Measurements from ENCODE around the gene MYOZ1. TPM values are rescaled to one million over a fixed set of nuclear protein-coding genes. Genes with fewer than 3 reads are reported as not detected.
"Not testable (repeated sequence)": the region's sequence is repeated elsewhere in the genome, so short reads cannot be mapped to it uniquely, and the experiment has no call there.

Gene MYOZ1
- not detected in 2 replicates for total RNA-seq (2014; rRNA removed; shearing (Covaris generic); ENCODE audit: low replicate concordance)

GRCh38 chr10:73641328-73642060 lies at the start of gene MYOZ1:
TSS of gene MYOZ1 (minus strand) at chr10:73641474. CDS start at chr10:73640017, 1,457 bp downstream.
- in situ Hi-C loops (cut with HindIII; ENCODE audit: low pct_unique_long_range_greater_than_20kb, low sequenced_read_pairs), result no loop called here
- DNase-seq (ENCODE audit: low read depth), result no peak

- in situ Hi-C loops (cut with HindIII; ENCODE audit: low pct_unique_long_range_greater_than_20kb, low sequenced_read_pairs); DNase-seq (ENCODE audit: low read depth): not testable (repeated sequence)
These were observed 49.5 kb upstream of the MYOZ1 start for GRCh38 chr10:73690755-73691154.

- DNase-seq (ENCODE audit: low read depth), result not testable (repeated sequence)
These were observed 48.3 kb upstream of the MYOZ1 start for GRCh38 chr10:73689596-73689995.

GRCh38 chr10:73687641-73688040 lies 46.4 kb upstream of the MYOZ1 start:
- in situ Hi-C loops (cut with HindIII; ENCODE audit: low pct_unique_long_range_greater_than_20kb, low sequenced_read_pairs); DNase-seq (ENCODE audit: low read depth): not testable (repeated sequence)

More at GRCh38 chr10:73689596-73689995, 48.3 kb upstream of the MYOZ1 start:
- in situ Hi-C loops (cut with HindIII; ENCODE audit: low pct_unique_long_range_greater_than_20kb, low sequenced_read_pairs), result not testable (repeated sequence)

GRCh38 chr10:73674546-73674945 lies 33.3 kb upstream of the MYOZ1 start:
- DNase-seq (ENCODE audit: low read depth); in situ Hi-C loops (cut with HindIII; ENCODE audit: low pct_unique_long_range_greater_than_20kb, low sequenced_read_pairs): not testable (repeated sequence)

- in situ Hi-C loops (cut with HindIII; ENCODE audit: low pct_unique_long_range_greater_than_20kb, low sequenced_read_pairs); DNase-seq (ENCODE audit: low read depth): not testable (repeated sequence)
These were observed 27.1 kb upstream of the MYOZ1 start for GRCh38 chr10:73668378-73668777.

- DNase-seq (ENCODE audit: low read depth); in situ Hi-C loops (cut with HindIII; ENCODE audit: low pct_unique_long_range_greater_than_20kb, low sequenced_read_pairs): not testable (repeated sequence)
These were observed 25.0 kb upstream of the MYOZ1 start for GRCh38 chr10:73666153-73666809.

- in situ Hi-C loops (cut with HindIII; ENCODE audit: low pct_unique_long_range_greater_than_20kb, low sequenced_read_pairs); DNase-seq (ENCODE audit: low read depth): not testable (repeated sequence)
These were observed 24.3 kb upstream of the MYOZ1 start for GRCh38 chr10:73665581-73665980.

- in situ Hi-C loops (cut with HindIII; ENCODE audit: low pct_unique_long_range_greater_than_20kb, low sequenced_read_pairs); DNase-seq (ENCODE audit: low read depth): not testable (repeated sequence)
These were observed 23.1 kb upstream of the MYOZ1 start for GRCh38 chr10:73664156-73665040.

GRCh38 chr10:73663621-73664020 lies 22.3 kb upstream of the MYOZ1 start:
- DNase-seq (ENCODE audit: low read depth); in situ Hi-C loops (cut with HindIII; ENCODE audit: low pct_unique_long_range_greater_than_20kb, low sequenced_read_pairs): not testable (repeated sequence)

GRCh38 chr10:73662705-73663104 lies 21.4 kb upstream of the MYOZ1 start:
- DNase-seq (ENCODE audit: low read depth); in situ Hi-C loops (cut with HindIII; ENCODE audit: low pct_unique_long_range_greater_than_20kb, low sequenced_read_pairs): not testable (repeated sequence)

GRCh38 chr10:73655990-73656298 lies 14.7 kb upstream of the MYOZ1 start, which contains the start of gene SYNPO2L:
TSS of gene SYNPO2L (minus strand) at chr10:73656029. CDS start at chr10:73655922, 107 bp downstream.
- DNase-seq (ENCODE audit: low read depth), result no peak
- in situ Hi-C loops (cut with HindIII; ENCODE audit: low pct_unique_long_range_greater_than_20kb, low sequenced_read_pairs), result no loop called here

GRCh38 chr10:73655257-73655989 lies 14.1 kb upstream of the MYOZ1 start:
- no peak for DNase-seq (ENCODE audit: low read depth)
- in situ Hi-C loops (cut with HindIII; ENCODE audit: low pct_unique_long_range_greater_than_20kb, low sequenced_read_pairs), result no loop called here

- in situ Hi-C loops (cut with HindIII; ENCODE audit: low pct_unique_long_range_greater_than_20kb, low sequenced_read_pairs), result no loop called here
- no peak for DNase-seq (ENCODE audit: low read depth)
These were observed 12.4 kb upstream of the MYOZ1 start for GRCh38 chr10:73653701-73654100.

- DNase-seq (ENCODE audit: low read depth), result no peak
- in situ Hi-C loops (cut with HindIII; ENCODE audit: low pct_unique_long_range_greater_than_20kb, low sequenced_read_pairs), result no loop called here
These were observed 11.9 kb upstream of the MYOZ1 start for GRCh38 chr10:73653195-73653594.

GRCh38 chr10:73650537-73651331 lies 9.5 kb upstream of the MYOZ1 start:
- in situ Hi-C loops (cut with HindIII; ENCODE audit: low pct_unique_long_range_greater_than_20kb, low sequenced_read_pairs), result no loop called here
- DNase-seq (ENCODE audit: low read depth), result no peak

- in situ Hi-C loops (cut with HindIII; ENCODE audit: low pct_unique_long_range_greater_than_20kb, low sequenced_read_pairs), result no loop called here
- no peak for DNase-seq (ENCODE audit: low read depth)
These were observed 8.7 kb upstream of the MYOZ1 start for GRCh38 chr10:73649876-73650536.
